HepG2 (cell line): Measurements from ENCODE around the gene DNMT3A. TPM values are rescaled to one million over a fixed set of nuclear protein-coding genes. Genes with fewer than 3 reads are reported as not detected.

Experiments
- GABPA ChIP-seq, 2 experiments: IDR thresholded peaks; 2 replicates each; pipeline ENCODE4 v1.6.1; 2011 to 2016; ENCODE audit warnings: low read depth in 2 of 2, low read length in 1 of 2, missing biosample characterization in 1 of 2, missing genetic modification characterization in 1 of 2
- NFATC3 ChIP-seq: sonication (generic); formaldehyde crosslinking; IDR thresholded peaks from 2 replicates; pipeline ENCODE4 v1.5.1; 2020; ENCODE audit warnings: mild to moderate bottlenecking, missing genetic modification reagents
- RAD21 ChIP-seq: fragments of 450-650 bp; formaldehyde crosslinking; IDR thresholded peaks from 2 replicates; pipeline ENCODE4 v1.5.0; 2020; ENCODE audit warnings: mild to moderate bottlenecking
- TCF7 ChIP-seq: sonication (generic); IDR thresholded peaks from 2 replicates; pipeline ENCODE4 v1.6.1; 2016; ENCODE audit warnings: antibody characterized with exemption, low read depth
- TSC22D2 ChIP-seq: sonication (generic); formaldehyde crosslinking; IDR thresholded peaks from 2 replicates; pipeline ENCODE4 v1.5.1; 2020; ENCODE audit warnings: missing genetic modification reagents, mild to moderate bottlenecking, borderline replicate concordance
- ZFP41 ChIP-seq: sonication (generic); formaldehyde crosslinking; IDR thresholded peaks from 2 replicates; pipeline ENCODE4 v1.4.0; 2020; ENCODE audit warnings: mild to moderate bottlenecking, missing genetic modification reagents, borderline replicate concordance
- ZNF382 ChIP-seq: sonication (generic); formaldehyde crosslinking; IDR thresholded peaks from 2 replicates; pipeline ENCODE4 v1.5.0; 2020; ENCODE audit warnings: missing genetic modification reagents, mild to moderate bottlenecking, borderline replicate concordance
- ZNF775 ChIP-seq: sonication (generic); formaldehyde crosslinking; IDR thresholded peaks from 2 replicates; pipeline ENCODE4 v1.4.0; 2020; ENCODE audit warnings: missing genetic modification reagents, mild to moderate bottlenecking, moderate library complexity, borderline replicate concordance
- ZNF878 ChIP-seq: sonication (generic); formaldehyde crosslinking; IDR thresholded peaks from 2 replicates; pipeline ENCODE4 v1.8.1; 2023; ENCODE audit warnings: mild to moderate bottlenecking, missing genetic modification reagents, moderate library complexity
- polyA plus RNA-seq, 8 experiments: library from polyadenylated mRNA; depleted of rRNA in 3 of 8; stranded (reverse) in 7 of 8; unstranded in 1 of 8; fragments of >200 nt; fragmentation: Illumina TruSeq in 4 of 8; extraction: Trizol in 4 of 8; gene quantifications; 2 replicates each; pipeline versions ENCODE4 v1.2.1 to v1.2.3, GENCODE V29; 2011 to 2016; ENCODE audit warnings: low read depth in 4 of 8, missing spikeins in 1 of 8, mixed read lengths in 1 of 8; ENCODE audit not compliant: insufficient read depth in 1 of 8
- total RNA-seq, 5 experiments: library from RNA; depleted of rRNA; stranded (reverse); fragments of >200 nt; fragmentation: Illumina TruSeq; extraction: Trizol; gene quantifications; 2 replicates each; pipeline ENCODE4 v1.2.3, GENCODE V29; 2016; ENCODE audit warnings: low read depth in 1 of 5
- TF ChIP-seq, protein P1 (sequence below): sonication (generic); formaldehyde crosslinking; IDR thresholded peaks from 2 replicates; pipeline ENCODE4 v1.8.1; 2023; ENCODE audit warnings: mild to moderate bottlenecking, missing genetic modification reagents
- TF ChIP-seq, protein P2 (sequence below): sonication (generic); formaldehyde crosslinking; IDR thresholded peaks from 2 replicates; pipeline ENCODE4 v1.4.0; 2020; ENCODE audit warnings: missing genetic modification reagents
- TF ChIP-seq, protein P3 (sequence below): sonication (generic); formaldehyde crosslinking; IDR thresholded peaks from 2 replicates; pipeline ENCODE4 v1.4.0; 2020; ENCODE audit warnings: missing genetic modification reagents, borderline replicate concordance
- TF ChIP-seq, protein P4 (sequence below): sonication (generic); formaldehyde crosslinking; IDR thresholded peaks from 2 replicates; pipeline ENCODE4 v1.5.1; 2020; ENCODE audit warnings: mild to moderate bottlenecking, moderate library complexity, missing genetic modification reagents
- TF ChIP-seq, protein P5 (sequence below): sonication (generic); formaldehyde crosslinking; IDR thresholded peaks from 2 replicates; pipeline ENCODE4 v1.5.0; 2020; ENCODE audit warnings: mild to moderate bottlenecking, missing genetic modification reagents
- TF ChIP-seq, protein P6 (sequence below): sonication (generic); formaldehyde crosslinking; IDR thresholded peaks from 2 replicates; pipeline ENCODE4 v1.5.1; 2020; ENCODE audit warnings: missing genetic modification reagents, mild to moderate bottlenecking, borderline replicate concordance

Gene DNMT3A
- total and polyA plus RNA-seq, 2 of the 13 experiments (the other 11 are each of a cell fraction or from before 2014, with no cell fraction given): 14.7 to 29.1 TPM

DNA sequence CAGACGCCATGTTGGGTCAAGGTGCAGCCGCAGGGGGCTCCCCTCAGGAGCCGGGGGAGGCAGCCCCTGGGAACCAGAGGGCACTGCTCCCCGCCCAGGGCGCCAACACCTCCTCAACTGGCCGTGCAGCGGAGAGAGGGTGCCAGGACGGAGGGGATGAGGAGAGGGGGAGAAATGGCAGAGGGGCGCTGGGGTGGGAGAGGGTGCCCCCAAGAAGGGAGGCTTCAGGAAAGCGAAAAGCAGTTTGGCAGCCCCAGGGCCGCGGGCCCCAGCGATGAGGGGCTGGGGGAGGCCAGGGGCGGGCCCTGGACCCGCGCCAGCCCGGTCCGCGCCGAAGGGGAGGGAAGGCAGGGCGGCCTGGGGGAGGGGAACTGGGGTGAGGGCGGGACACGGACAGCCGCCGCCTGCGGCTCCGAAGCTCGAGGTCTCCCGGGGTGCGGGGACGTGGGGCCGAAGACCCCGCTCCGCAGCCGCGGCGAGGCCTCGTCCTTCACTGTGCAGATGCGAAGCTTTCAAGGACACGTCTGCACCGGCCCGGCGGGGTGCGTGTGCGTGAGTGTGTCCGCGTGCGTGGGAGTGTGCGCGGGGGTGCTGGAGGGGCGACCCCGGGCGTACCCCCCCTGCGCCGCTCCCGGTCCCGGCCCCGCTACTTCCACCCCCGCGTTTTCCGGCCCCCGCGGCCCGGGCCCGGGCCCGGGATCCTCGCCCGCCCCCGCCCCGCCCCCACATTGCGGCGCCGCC, 1.4 kb downstream of the DNMT3A start (continued):
- TF ChIP-seq, protein P1, sequence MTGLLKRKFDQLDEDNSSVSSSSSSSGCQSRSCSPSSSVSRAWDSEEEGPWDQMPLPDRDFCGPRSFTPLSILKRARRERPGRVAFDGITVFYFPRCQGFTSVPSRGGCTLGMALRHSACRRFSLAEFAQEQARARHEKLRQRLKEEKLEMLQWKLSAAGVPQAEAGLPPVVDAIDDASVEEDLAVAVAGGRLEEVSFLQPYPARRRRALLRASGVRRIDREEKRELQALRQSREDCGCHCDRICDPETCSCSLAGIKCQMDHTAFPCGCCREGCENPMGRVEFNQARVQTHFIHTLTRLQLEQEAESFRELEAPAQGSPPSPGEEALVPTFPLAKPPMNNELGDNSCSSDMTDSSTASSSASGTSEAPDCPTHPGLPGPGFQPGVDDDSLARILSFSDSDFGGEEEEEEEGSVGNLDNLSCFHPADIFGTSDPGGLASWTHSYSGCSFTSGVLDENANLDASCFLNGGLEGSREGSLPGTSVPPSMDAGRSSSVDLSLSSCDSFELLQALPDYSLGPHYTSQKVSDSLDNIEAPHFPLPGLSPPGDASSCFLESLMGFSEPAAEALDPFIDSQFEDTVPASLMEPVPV: no peak
- TF ChIP-seq, protein P2, sequence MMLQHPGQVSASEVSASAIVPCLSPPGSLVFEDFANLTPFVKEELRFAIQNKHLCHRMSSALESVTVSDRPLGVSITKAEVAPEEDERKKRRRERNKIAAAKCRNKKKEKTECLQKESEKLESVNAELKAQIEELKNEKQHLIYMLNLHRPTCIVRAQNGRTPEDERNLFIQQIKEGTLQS (CRISPR knock-in tag): 0 out of 2 replicates have a peak, but pooled peaks have one; percentile 9
- no peak for TF ChIP-seq NFATC3 (CRISPR knock-in tag)
- TF ChIP-seq, protein P3, sequence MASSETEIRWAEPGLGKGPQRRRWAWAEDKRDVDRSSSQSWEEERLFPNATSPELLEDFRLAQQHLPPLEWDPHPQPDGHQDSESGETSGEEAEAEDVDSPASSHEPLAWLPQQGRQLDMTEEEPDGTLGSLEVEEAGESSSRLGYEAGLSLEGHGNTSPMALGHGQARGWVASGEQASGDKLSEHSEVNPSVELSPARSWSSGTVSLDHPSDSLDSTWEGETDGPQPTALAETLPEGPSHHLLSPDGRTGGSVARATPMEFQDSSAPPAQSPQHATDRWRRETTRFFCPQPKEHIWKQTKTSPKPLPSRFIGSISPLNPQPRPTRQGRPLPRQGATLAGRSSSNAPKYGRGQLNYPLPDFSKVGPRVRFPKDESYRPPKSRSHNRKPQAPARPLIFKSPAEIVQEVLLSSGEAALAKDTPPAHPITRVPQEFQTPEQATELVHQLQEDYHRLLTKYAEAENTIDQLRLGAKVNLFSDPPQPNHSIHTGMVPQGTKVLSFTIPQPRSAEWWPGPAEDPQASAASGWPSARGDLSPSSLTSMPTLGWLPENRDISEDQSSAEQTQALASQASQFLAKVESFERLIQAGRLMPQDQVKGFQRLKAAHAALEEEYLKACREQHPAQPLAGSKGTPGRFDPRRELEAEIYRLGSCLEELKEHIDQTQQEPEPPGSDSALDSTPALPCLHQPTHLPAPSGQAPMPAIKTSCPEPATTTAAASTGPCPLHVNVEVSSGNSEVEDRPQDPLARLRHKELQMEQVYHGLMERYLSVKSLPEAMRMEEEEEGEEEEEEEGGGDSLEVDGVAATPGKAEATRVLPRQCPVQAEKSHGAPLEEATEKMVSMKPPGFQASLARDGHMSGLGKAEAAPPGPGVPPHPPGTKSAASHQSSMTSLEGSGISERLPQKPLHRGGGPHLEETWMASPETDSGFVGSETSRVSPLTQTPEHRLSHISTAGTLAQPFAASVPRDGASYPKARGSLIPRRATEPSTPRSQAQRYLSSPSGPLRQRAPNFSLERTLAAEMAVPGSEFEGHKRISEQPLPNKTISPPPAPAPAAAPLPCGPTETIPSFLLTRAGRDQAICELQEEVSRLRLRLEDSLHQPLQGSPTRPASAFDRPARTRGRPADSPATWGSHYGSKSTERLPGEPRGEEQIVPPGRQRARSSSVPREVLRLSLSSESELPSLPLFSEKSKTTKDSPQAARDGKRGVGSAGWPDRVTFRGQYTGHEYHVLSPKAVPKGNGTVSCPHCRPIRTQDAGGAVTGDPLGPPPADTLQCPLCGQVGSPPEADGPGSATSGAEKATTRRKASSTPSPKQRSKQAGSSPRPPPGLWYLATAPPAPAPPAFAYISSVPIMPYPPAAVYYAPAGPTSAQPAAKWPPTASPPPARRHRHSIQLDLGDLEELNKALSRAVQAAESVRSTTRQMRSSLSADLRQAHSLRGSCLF: no peak
- 0 out of 2 replicates have a peak, but pooled peaks have one; percentile 0 for TF ChIP-seq GABPA (IDR thresholded peaks at IDR 0.05; ENCODE audit: low read depth, low read length)
- no peak for TF ChIP-seq GABPA (CRISPR knock-in tag; IDR thresholded peaks at IDR 0.05; ENCODE audit: low read depth)
- no peak for TF ChIP-seq RAD21 (CRISPR knock-in tag)
- TF ChIP-seq, protein P4, sequence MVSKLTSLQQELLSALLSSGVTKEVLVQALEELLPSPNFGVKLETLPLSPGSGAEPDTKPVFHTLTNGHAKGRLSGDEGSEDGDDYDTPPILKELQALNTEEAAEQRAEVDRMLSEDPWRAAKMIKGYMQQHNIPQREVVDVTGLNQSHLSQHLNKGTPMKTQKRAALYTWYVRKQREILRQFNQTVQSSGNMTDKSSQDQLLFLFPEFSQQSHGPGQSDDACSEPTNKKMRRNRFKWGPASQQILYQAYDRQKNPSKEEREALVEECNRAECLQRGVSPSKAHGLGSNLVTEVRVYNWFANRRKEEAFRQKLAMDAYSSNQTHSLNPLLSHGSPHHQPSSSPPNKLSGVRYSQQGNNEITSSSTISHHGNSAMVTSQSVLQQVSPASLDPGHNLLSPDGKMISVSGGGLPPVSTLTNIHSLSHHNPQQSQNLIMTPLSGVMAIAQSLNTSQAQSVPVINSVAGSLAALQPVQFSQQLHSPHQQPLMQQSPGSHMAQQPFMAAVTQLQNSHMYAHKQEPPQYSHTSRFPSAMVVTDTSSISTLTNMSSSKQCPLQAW (CRISPR knock-in tag): no peak
- TF ChIP-seq ZNF382 (CRISPR knock-in tag): no peak
- TF ChIP-seq ZFP41 (CRISPR knock-in tag): 0 out of 2 replicates have a peak, but pooled peaks have one; percentile 19
- TF ChIP-seq, protein P5, sequence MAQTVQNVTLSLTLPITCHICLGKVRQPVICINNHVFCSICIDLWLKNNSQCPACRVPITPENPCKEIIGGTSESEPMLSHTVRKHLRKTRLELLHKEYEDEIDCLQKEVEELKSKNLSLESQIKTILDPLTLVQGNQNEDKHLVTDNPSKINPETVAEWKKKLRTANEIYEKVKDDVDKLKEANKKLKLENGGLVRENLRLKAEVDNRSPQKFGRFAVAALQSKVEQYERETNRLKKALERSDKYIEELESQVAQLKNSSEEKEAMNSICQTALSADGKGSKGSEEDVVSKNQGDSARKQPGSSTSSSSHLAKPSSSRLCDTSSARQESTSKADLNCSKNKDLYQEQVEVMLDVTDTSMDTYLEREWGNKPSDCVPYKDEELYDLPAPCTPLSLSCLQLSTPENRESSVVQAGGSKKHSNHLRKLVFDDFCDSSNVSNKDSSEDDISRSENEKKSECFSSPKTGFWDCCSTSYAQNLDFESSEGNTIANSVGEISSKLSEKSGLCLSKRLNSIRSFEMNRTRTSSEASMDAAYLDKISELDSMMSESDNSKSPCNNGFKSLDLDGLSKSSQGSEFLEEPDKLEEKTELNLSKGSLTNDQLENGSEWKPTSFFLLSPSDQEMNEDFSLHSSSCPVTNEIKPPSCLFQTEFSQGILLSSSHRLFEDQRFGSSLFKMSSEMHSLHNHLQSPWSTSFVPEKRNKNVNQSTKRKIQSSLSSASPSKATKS: no peak
- TF ChIP-seq TSC22D2 (CRISPR knock-in tag): no peak
- no peak for TF ChIP-seq ZNF775 (CRISPR knock-in tag)
- TF ChIP-seq, protein P6, sequence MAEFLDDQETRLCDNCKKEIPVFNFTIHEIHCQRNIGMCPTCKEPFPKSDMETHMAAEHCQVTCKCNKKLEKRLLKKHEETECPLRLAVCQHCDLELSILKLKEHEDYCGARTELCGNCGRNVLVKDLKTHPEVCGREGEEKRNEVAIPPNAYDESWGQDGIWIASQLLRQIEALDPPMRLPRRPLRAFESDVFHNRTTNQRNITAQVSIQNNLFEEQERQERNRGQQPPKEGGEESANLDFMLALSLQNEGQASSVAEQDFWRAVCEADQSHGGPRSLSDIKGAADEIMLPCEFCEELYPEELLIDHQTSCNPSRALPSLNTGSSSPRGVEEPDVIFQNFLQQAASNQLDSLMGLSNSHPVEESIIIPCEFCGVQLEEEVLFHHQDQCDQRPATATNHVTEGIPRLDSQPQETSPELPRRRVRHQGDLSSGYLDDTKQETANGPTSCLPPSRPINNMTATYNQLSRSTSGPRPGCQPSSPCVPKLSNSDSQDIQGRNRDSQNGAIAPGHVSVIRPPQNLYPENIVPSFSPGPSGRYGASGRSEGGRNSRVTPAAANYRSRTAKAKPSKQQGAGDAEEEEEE: no peak
- TF ChIP-seq TCF7: no peak
- no peak for TF ChIP-seq ZNF878 (CRISPR knock-in tag)
